ENCODE results near the gene ATXN7L1. TPM values are rescaled to one million over a fixed set of nuclear protein-coding genes. Genes with fewer than 3 reads are reported as not detected.
A peak's percentile ranks its signal among the peaks of the same experiment; 100 is the strongest.

Gene ATXN7L1
- polyA plus RNA-seq, 1 experiment: 5.5 TPM

- Histone ChIP-seq H3K27me3 (ENCODE audit: control insufficient read depth, insufficient read depth, low read length) (no peaks in the 10 kb centered on the region), H3K4me3 (ENCODE audit: low read depth, low read length) (no peak overlapping the region), H3K27ac (ENCODE audit: low read depth, low read length) (no peak overlapping the region), H3K9me3 (ENCODE audit: control insufficient read depth, insufficient read depth, low read length) (no peaks in the 10 kb centered on the region; the same call in 1 of the 2 replicates)
- POLR2A ChIA-PET: no interaction called here
- CTCF ChIA-PET: interaction anchor here (0.6 to 2.4 kb wide), 4 partner anchors 118 to 164 kb away, joined by 3 to 17 read pairs (median 4); no protein-coding TSS in a partner anchor
- TF ChIP-seq CTCF (IDR thresholded peaks at IDR 0.05; ENCODE audit: low read depth, low read length): no peak
- DNase-seq (ENCODE audit: low read depth, low spot score): no peak
Measured at GRCh38 chr7:105878746-105879605, 2.6 kb upstream of the ATXN7L1 start.

GRCh38 chr7:105877736-105878135, 1.3 kb upstream of the ATXN7L1 start:
- H3K27me3 ChIP-seq (ENCODE audit: control insufficient read depth, insufficient read depth, low read length): no peaks in the 10 kb centered on the region
- POLR2A ChIA-PET: interaction anchor here (1.0 kb wide), 1 partner anchor 118 kb away, joined by 3 read pairs; no protein-coding TSS in a partner anchor
- TF ChIP-seq CTCF (IDR thresholded peaks at IDR 0.05; ENCODE audit: low read depth, low read length): no peak
- no peaks in the 10 kb centered on the region; the same call in 1 of the 2 replicates for H3K9me3 ChIP-seq (ENCODE audit: control insufficient read depth, insufficient read depth, low read length)
- H3K4me3 ChIP-seq (ENCODE audit: low read depth, low read length): peak overlapping the region; percentile 80
- CTCF ChIA-PET: interaction anchor here (0.7 to 2.4 kb wide), 11 partner anchors 9 to 221 kb away, joined by 3 to 17 read pairs (median 4); no protein-coding TSS in a partner anchor
- DNase-seq (ENCODE audit: low read depth, low spot score): no peak
- no peak overlapping the region for H3K27ac ChIP-seq (ENCODE audit: low read depth, low read length)

- ChIA-PET CTCF (interaction anchor here (0.6 to 2.4 kb wide), 15 partner anchors 10 to 224 kb away, joined by 3 to 17 read pairs (median 4); no protein-coding TSS in a partner anchor), POLR2A (interaction anchor here (0.9 to 1.1 kb wide), 3 partner anchors 77 to 117 kb away, joined by 3 to 4 read pairs (median 3); no protein-coding TSS in a partner anchor)
- DNase-seq (ENCODE audit: low read depth, low spot score): no peak
- Histone ChIP-seq H3K27ac (ENCODE audit: low read depth, low read length) (peak overlapping the region; percentile 3), H3K4me3 (ENCODE audit: low read depth, low read length) (peak overlapping the region; percentile 80), H3K9me3 (ENCODE audit: control insufficient read depth, insufficient read depth, low read length) (no peaks in the 10 kb centered on the region; the same call in 1 of the 2 replicates), H3K27me3 (ENCODE audit: control insufficient read depth, insufficient read depth, low read length) (no peaks in the 10 kb centered on the region)
- peak; percentile 31 for TF ChIP-seq CTCF (IDR thresholded peaks at IDR 0.05; ENCODE audit: low read depth, low read length)
Measured at GRCh38 chr7:105876964-105877601, 684 bp upstream of the ATXN7L1 start.

GRCh38 chr7:105875505-105875904, 894 bp downstream of the ATXN7L1 start:
- CTCF ChIA-PET: interaction anchor here (1.0 kb wide), 1 partner anchor 115 kb away, joined by 4 read pairs; no protein-coding TSS in a partner anchor
- TF ChIP-seq CTCF (IDR thresholded peaks at IDR 0.05; ENCODE audit: low read depth, low read length): no peak
- no peaks in the 10 kb centered on the region; the same call in 1 of the 2 replicates for H3K9me3 ChIP-seq (ENCODE audit: control insufficient read depth, insufficient read depth, low read length)
- POLR2A ChIA-PET: interaction anchor here (0.7 kb wide), 1 partner anchor 117 kb away, joined by 4 read pairs; no protein-coding TSS in a partner anchor
- H3K27me3 ChIP-seq (ENCODE audit: control insufficient read depth, insufficient read depth, low read length): no peaks in the 10 kb centered on the region
- no peak overlapping the region for H3K27ac ChIP-seq (ENCODE audit: low read depth, low read length)
- H3K4me3 ChIP-seq (ENCODE audit: low read depth, low read length): peak overlapping the region; percentile 82
- no peak for DNase-seq (ENCODE audit: low read depth, low spot score)
